Stomach (tissue), 9 donors: ENCODE data around the gene CDC14A. TPM values are rescaled to one million over a fixed set of nuclear protein-coding genes. Genes with fewer than 3 reads are reported as not detected.

Experiments
- DNase-seq, 2 donors: peaks; one replicate each; pipeline versions ENCODE4 v3.0.0 to v3.0.0-alpha.2; 2013 to 2019
- H3K27ac ChIP-seq, 5 donors: fragments of 200-600 bp in 4 of 5; sonication (generic) in 4 of 5; one replicate each; pipeline ENCODE4 v1.5.1; 2013 to 2019; ENCODE audit warnings: mild to moderate bottlenecking in 1 of 5, moderate library complexity in 1 of 5
- H3K27me3 ChIP-seq, 3 donors: fragments of 200-600 bp; sonication (generic); one replicate each; pipeline ENCODE4 v1.5.1; 2017 to 2019; ENCODE audit warnings: mixed run types in 1 of 3
- H3K36me3 ChIP-seq, 4 donors: fragments of 200-600 bp; sonication (generic); 1 replicate in 3 of 4; 2 replicates in 1 of 4; pipeline ENCODE4 v1.5.1; 2016 to 2019
- H3K4me1 ChIP-seq, 4 donors: fragments of 200-600 bp; sonication (generic); one replicate each; pipeline ENCODE4 v1.5.1; 2016 to 2019
- H3K4me3 ChIP-seq, 4 donors: fragments of 200-600 bp; sonication (generic) in 3 of 4; one replicate each; pipeline ENCODE4 v1.5.1; 2016 to 2019; ENCODE audit warnings: mild to moderate bottlenecking in 1 of 4
- H3K9me3 ChIP-seq, 4 donors: fragments of 200-600 bp; sonication (generic); one replicate each; pipeline ENCODE4 v1.5.1; 2016 to 2019
- EP300 ChIP-seq: sonication (generic); formaldehyde crosslinking; IDR thresholded peaks from one replicate; pipeline ENCODE4 v1.6.1; 2017; ENCODE audit warnings: antibody characterized with exemption
- POLR2A ChIP-seq, 4 donors: fragments of 450-650 bp; IDR thresholded peaks; one replicate each; pipeline ENCODE4 v1.6.1; 2016; ENCODE audit warnings: antibody characterized with exemption in 4 of 4, control low read depth in 2 of 4, mild to moderate bottlenecking in 1 of 4, moderate library complexity in 1 of 4
- POLR2AphosphoS5 ChIP-seq, 3 donors: sonication (generic); formaldehyde crosslinking; IDR thresholded peaks; one replicate each; pipeline ENCODE4 v1.6.1; 2016; ENCODE audit warnings: antibody characterized with exemption in 3 of 3
- WGBS, 5 donors: extraction: QIAGEN DNeasy Blood & Tissue Kit in 3 of 5; methylation state at CpG; one replicate each; pipeline versions ENCODE4 v1.1.5 to v1.1.7; 2013 to 2018; 5-methylcytosine and 5-hydroxymethylcytosine counted together
- intact Hi-C: fragments of 100-400 bp; cut with DNase I; formaldehyde crosslinking; loops from one replicate; pipeline ENCODE4 v1.15.1; 2023; ENCODE audit warnings: low total_unique reads
- polyA plus RNA-seq, 3 donors: library from polyadenylated mRNA; stranded (reverse); fragments of 200-250 nt; gene quantifications; one replicate each; pipeline ENCODE4 v1.2.3, GENCODE V29; 2013
- total RNA-seq, 5 donors: library from RNA; depleted of rRNA; stranded (reverse); fragments of >200 nt; gene quantifications; one replicate each; pipeline versions ENCODE4 v1.1.0 to v1.2.3, GENCODE V29; 2014 to 2016
- TF ChIP-seq, protein P1 (sequence below), 7 experiments: fragments of 450-650 bp in 4 of 7; fragments of 200-600 bp in 3 of 7; sonication (generic) in 3 of 7; IDR thresholded peaks; one replicate each; pipeline ENCODE4 v1.5.1; 2016 to 2019; ENCODE audit warnings: antibody characterized with exemption in 7 of 7, control low read depth in 2 of 7, mild to moderate bottlenecking in 1 of 7
- donor health status: healthy with polysubstance abuse.
- donor health status: Bipolar disorder and iron deficiency.
- donor health status: healthy.

Gene CDC14A
- total and polyA plus RNA-seq, 8 donors = 2.1 to 31.0 (median 12.1) TPM

DNA sequence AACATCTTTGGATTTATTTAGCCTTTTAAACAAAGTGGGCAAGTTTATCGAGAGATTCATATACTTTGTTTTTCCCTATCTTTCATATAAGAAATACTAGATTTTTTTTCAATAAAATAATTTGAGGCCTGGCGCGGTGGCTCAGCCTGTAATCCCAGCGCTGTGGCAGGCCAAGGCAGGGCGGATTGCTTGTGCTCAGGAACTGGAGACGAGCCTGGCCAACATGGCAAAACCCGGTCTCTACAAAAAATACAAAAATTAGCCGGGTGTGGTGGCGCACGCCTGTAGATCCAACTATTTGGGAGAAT is 1.6 kb upstream of the CDC14A start:
- intact Hi-C loops = no loop called here
- no peaks in the 10 kb centered on the region for H3K27me3 ChIP-seq
- DNase-seq = no peak
- H3K27ac ChIP-seq = peak overlapping the region; percentile 88 to 98 (median 92)
- H3K4me1 ChIP-seq = peaks cover 10 to 34% (median 22%) of the 10 kb centered on the region in 4 donors
- TF ChIP-seq POLR2AphosphoS5 (IDR thresholded peaks at IDR 0.05) (no peak), EP300 (no peak), POLR2A (IDR thresholded peaks at IDR 0.05) (no peak)
- TF ChIP-seq, protein P1, sequence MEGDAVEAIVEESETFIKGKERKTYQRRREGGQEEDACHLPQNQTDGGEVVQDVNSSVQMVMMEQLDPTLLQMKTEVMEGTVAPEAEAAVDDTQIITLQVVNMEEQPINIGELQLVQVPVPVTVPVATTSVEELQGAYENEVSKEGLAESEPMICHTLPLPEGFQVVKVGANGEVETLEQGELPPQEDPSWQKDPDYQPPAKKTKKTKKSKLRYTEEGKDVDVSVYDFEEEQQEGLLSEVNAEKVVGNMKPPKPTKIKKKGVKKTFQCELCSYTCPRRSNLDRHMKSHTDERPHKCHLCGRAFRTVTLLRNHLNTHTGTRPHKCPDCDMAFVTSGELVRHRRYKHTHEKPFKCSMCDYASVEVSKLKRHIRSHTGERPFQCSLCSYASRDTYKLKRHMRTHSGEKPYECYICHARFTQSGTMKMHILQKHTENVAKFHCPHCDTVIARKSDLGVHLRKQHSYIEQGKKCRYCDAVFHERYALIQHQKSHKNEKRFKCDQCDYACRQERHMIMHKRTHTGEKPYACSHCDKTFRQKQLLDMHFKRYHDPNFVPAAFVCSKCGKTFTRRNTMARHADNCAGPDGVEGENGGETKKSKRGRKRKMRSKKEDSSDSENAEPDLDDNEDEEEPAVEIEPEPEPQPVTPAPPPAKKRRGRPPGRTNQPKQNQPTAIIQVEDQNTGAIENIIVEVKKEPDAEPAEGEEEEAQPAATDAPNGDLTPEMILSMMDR (IDR thresholded peaks at IDR 0.05) = no peak
- H3K9me3 ChIP-seq = no peaks in the 10 kb centered on the region
- H3K4me3 ChIP-seq = peak overlapping the region; percentile 80 to 92 (median 88)
- H3K36me3 ChIP-seq = no peaks in the 10 kb centered on the region
- WGBS, 5 donors = 61 to 71% (median 68%) methylated on average over 10 of the region's 10 CpGs

DNA sequence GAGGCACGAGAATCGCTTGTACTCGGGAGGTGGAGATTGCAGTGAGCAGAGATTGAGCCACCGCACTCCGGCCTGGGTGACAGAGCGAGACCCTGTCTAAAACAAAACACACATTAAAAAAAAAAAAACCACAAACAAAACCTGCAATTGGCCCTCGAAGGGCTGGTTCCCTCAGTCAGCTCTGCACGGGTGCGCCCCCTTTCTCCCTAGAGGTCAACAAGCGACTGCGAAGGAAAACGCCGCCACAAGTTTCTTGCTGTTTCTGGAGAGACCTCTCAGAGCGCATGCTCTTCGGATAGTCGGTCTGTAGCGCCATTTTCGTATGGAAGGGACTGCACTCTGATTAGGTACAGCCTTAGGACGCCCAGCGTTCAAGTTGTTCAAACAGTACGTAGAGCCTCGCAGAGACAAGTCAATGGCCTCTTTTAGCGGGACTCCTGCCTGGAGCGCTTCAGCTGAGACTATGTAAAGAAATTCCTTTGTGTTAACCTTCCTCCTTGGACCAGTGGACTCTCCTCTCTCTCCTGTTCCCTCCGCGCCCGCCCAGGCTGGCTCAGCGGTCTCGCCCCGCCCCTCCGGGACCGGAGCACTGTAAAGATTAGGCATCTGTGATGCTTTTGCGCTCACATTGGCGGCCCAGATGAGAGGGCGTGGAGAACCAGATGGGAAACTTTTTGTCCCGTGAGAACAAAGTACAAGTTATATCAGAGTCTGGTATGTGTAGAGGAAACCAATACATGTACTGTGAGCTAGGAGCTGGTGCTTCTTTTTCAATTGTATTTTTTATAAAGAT is 1.0 kb upstream of the CDC14A start:
- 1 to 3% (median 2%) methylated on average over 36 of the region's 36 CpGs for WGBS, 5 donors
- peak in 2 of 4 donors; percentile 30 to 46 for TF ChIP-seq POLR2A (IDR thresholded peaks at IDR 0.05)
- TF ChIP-seq POLR2AphosphoS5 (IDR thresholded peaks at IDR 0.05) = peak in 2 of 3 donors; percentile 75 to 87
- TF ChIP-seq, protein P1 (IDR thresholded peaks at IDR 0.05) = peak in 2 of 7 experiments; percentile 25
- no peak for TF ChIP-seq EP300
- intact Hi-C loops = no loop called here

DNA sequence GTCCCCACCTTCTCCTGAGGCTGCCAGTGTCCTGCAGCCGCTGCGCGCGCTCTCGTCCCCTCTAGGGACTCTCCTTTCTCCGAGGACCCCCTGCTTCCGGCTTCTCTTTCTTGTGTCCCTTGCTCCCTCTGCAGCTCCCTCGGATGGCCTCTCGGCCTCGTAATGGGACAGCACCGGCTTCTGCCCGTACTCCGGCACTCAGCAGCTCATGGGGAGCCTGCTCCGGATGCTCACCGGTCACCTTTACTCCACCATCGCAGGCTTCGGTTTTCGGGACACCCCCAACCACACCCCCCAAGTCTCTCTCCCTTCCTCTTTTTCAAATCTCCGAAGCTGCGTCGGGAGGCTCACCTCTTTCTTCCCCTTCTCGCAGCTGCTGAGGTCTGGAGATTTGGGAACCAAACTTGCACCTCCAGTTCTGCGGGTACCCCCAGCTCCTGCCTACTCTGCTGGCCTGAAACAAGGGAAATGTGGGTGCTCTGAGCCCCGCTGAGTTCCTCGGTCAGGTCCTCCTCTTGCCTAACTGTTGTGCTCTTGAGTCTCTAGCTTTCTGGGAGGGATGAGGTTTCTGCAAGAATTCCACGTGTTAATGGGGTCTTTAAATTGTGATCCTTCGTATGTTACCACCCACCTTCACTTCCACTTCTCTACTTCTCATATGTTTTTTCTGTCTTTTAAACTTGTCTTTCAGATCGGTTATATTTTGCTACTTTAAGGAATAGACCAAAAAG is 930 bp downstream of the CDC14A start:
- intact Hi-C loops = no loop called here

More for the DNA sequence above, 1.0 kb upstream of the CDC14A start:
- DNase-seq = peak; percentile 92 to 96
- no peaks in the 10 kb centered on the region for H3K27me3 ChIP-seq
- no peaks in the 10 kb centered on the region for H3K36me3 ChIP-seq
- peak overlapping the region; percentile 88 to 98 (median 92) for H3K27ac ChIP-seq
- peak overlapping the region; percentile 80 to 92 (median 88) for H3K4me3 ChIP-seq
- H3K9me3 ChIP-seq = no peaks in the 10 kb centered on the region
- H3K4me1 ChIP-seq = peaks cover 10 to 40% (median 25%) of the 10 kb centered on the region in 4 donors

DNA sequence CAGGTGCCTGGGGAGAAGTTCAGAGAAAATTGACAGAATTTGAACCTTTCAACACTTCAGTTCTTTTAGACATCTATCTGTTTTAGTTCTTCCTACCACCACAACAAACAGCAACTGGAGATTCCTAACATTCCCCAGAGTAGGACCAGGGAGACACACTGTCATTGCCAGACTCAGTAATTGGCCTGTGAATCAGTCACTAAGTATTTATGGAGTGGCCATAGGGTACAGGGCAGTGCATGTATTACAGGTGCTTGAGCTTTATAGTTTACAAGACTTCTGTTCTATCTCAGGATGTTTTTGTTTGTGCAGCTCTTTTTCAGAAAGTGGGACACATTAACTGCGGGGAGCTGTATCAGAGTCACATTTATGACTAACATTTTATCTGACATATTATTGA is 1.7 kb downstream of the CDC14A start:
- no peak for TF ChIP-seq EP300
- H3K36me3 ChIP-seq = no peaks in the 10 kb centered on the region
- no peak for DNase-seq
- no peaks in the 10 kb centered on the region for H3K27me3 ChIP-seq
- peaks cover 26 to 66% (median 43%) of the 10 kb centered on the region in 4 donors for H3K4me1 ChIP-seq
- peak overlapping the region in 4 of 5 donors; percentile 7 to 92 (median 90) for H3K27ac ChIP-seq
- intact Hi-C loops = no loop called here
- H3K4me3 ChIP-seq = peak overlapping the region; percentile 80 to 92 (median 88)
- 24 to 43% (median 39%) methylated on average over 1 of the region's 1 CpG for WGBS, 5 donors
- H3K9me3 ChIP-seq = no peaks in the 10 kb centered on the region

More for the DNA sequence above, 930 bp downstream of the CDC14A start:
- peak; percentile 35 to 72 for DNase-seq
- WGBS, 5 donors = 0 to 1% (median 0%) methylated on average over 28 of the region's 28 CpGs
- Histone ChIP-seq H3K27me3 (no peaks in the 10 kb centered on the region), H3K4me3 (peak overlapping the region; percentile 80 to 92 (median 88)), H3K27ac (peak overlapping the region; percentile 88 to 98 (median 92)), H3K4me1 (peaks cover 21 to 58% (median 37%) of the 10 kb centered on the region in 4 donors), H3K36me3 (no peaks in the 10 kb centered on the region), H3K9me3 (no peaks in the 10 kb centered on the region)
- TF ChIP-seq POLR2AphosphoS5 (IDR thresholded peaks at IDR 0.05) = no peak
- no peak for TF ChIP-seq POLR2A (IDR thresholded peaks at IDR 0.05)
- TF ChIP-seq, protein P1 (IDR thresholded peaks at IDR 0.05) = no peak
- TF ChIP-seq EP300 = no peak
